Measurements from ENCODE around the gene CBFA2T3. TPM values are rescaled to one million over a fixed set of nuclear protein-coding genes. Genes with fewer than 3 reads are reported as not detected.

Gene CBFA2T3
- total and polyA plus RNA-seq, 2 donors (not counting 1 experiment from before 2014, with no cell fraction given), result 40.8 to 58.3 TPM

- Mint-ChIP-seq H3K4me1 (no peaks in the 10 kb centered on the region), H3K27ac (no peak overlapping the region), H3K27me3 (no peaks in the 10 kb centered on the region), H3K9me3 (ENCODE audit: insufficient read depth) (no peaks in the 10 kb centered on the region), H3K4me3 (no peak overlapping the region)
- H3K79me2 ChIP-seq (ENCODE audit: control insufficient read depth, insufficient read depth, low read length), result peaks cover 22% of the 10 kb centered on the region
- no peak overlapping the region for H2AFZ ChIP-seq (ENCODE audit: insufficient read depth, low read depth, low read length, poor library complexity, severe bottlenecking)
- peaks cover 26% of the 10 kb centered on the region for H4K20me1 ChIP-seq (ENCODE audit: control insufficient read depth, insufficient read depth, low read length, poor library complexity, severe bottlenecking)
- no peak overlapping the region for H3K27ac ChIP-seq (ENCODE audit: low read length in 2 of 2)
- ChIA-PET CTCF (no interaction called here), POLR2A (no interaction called here)
- intact Hi-C loops (cut with micrococcal nuclease), result no loop called here
- no peak overlapping the region for H3K9ac ChIP-seq (ENCODE audit: low read length)
- no peaks in the 10 kb centered on the region for H3K4me1 ChIP-seq (ENCODE audit: control insufficient read depth in 2 of 2, insufficient read depth in 2 of 2, low read length in 2 of 2)
- H3K27me3 ChIP-seq (replicated peaks in 1 of 4; ENCODE audit: control extremely low read depth in 1 of 4, control insufficient read depth in 3 of 4, insufficient read depth in 4 of 4, low read length in 3 of 4), result no peaks in the 10 kb centered on the region
- no peak overlapping the region for H3K4me3 ChIP-seq (ENCODE audit: control extremely low read depth in 1 of 5, extremely low read depth in 1 of 5, insufficient read depth in 1 of 5, low read depth in 2 of 5, low read length in 4 of 5)
- H3K9me3 ChIP-seq (ENCODE audit: control extremely low read depth in 1 of 3, control insufficient read depth in 2 of 3, insufficient read depth in 1 of 3, low read length in 2 of 3), result no peaks in the 10 kb centered on the region
- H3K36me3 ChIP-seq (replicated peaks in 1 of 2; ENCODE audit: control extremely low read depth in 1 of 2, control insufficient read depth in 1 of 2, extremely low read depth in 1 of 2, insufficient read depth in 2 of 2, low read length in 1 of 2), result peaks cover 0 to 14% of the 10 kb centered on the region in 2 experiments
- no peak for TF ChIP-seq EZH2 (IDR thresholded peaks at IDR 0.05; ENCODE audit: borderline replicate concordance, insufficient read depth, low read depth, low read length, poor library complexity, severe bottlenecking)
- no peak for TF ChIP-seq CTCF (IDR thresholded peaks at IDR 0.05)
- no peak for DNase-seq
- ATAC-seq (ENCODE audit: low read depth), result no peak
- 97% methylated on average over 30 of the region's 30 CpGs for WGBS (ENCODE audit: insufficient coverage)
- no peak overlapping the region for H3K4me2 ChIP-seq (replicated peaks; ENCODE audit: low read depth, low read length, poor library complexity, severe bottlenecking)
Observed at GRCh38 chr16:88840600-88841215, 136.3 kb downstream of the CBFA2T3 start.

- no peak overlapping the region for H3K4me2 ChIP-seq (replicated peaks; ENCODE audit: low read depth, low read length, poor library complexity, severe bottlenecking)
- intact Hi-C loops (cut with micrococcal nuclease), result no loop called here
- no peaks in the 10 kb centered on the region for H3K27me3 Mint-ChIP-seq
- H4K20me1 ChIP-seq (ENCODE audit: control insufficient read depth, insufficient read depth, low read length, poor library complexity, severe bottlenecking), result peaks cover 20% of the 10 kb centered on the region
- peaks cover 21% of the 10 kb centered on the region for H3K79me2 ChIP-seq (ENCODE audit: control insufficient read depth, insufficient read depth, low read length)
- no peaks in the 10 kb centered on the region for H3K9me3 ChIP-seq (ENCODE audit: control extremely low read depth in 1 of 3, control insufficient read depth in 2 of 3, insufficient read depth in 1 of 3, low read length in 2 of 3)
- H3K4me1 ChIP-seq (ENCODE audit: control insufficient read depth in 2 of 2, insufficient read depth in 2 of 2, low read length in 2 of 2), result no peaks in the 10 kb centered on the region
- H3K36me3 ChIP-seq (replicated peaks in 1 of 2; ENCODE audit: control extremely low read depth in 1 of 2, control insufficient read depth in 1 of 2, extremely low read depth in 1 of 2, insufficient read depth in 2 of 2, low read length in 1 of 2), result peaks cover 0 to 14% of the 10 kb centered on the region in 2 experiments
- no peak overlapping the region for H3K4me3 Mint-ChIP-seq
- TF ChIP-seq EZH2 (IDR thresholded peaks at IDR 0.05; ENCODE audit: borderline replicate concordance, insufficient read depth, low read depth, low read length, poor library complexity, severe bottlenecking) (no peak), CTCF (IDR thresholded peaks at IDR 0.05) (no peak)
- no peak overlapping the region for H2AFZ ChIP-seq (ENCODE audit: insufficient read depth, low read depth, low read length, poor library complexity, severe bottlenecking)
- ChIA-PET CTCF (interaction anchor here (1.1 to 1.2 kb wide), 2 partner anchors 18 to 102 kb away, joined by 3 read pairs; no protein-coding TSS in a partner anchor), POLR2A (no interaction called here)
- WGBS (ENCODE audit: insufficient coverage), result 96% methylated on average over 24 of the region's 24 CpGs
- H3K9ac ChIP-seq (ENCODE audit: low read length), result no peak overlapping the region
- H3K4me3 ChIP-seq (ENCODE audit: control extremely low read depth in 1 of 5, extremely low read depth in 1 of 5, insufficient read depth in 1 of 5, low read depth in 2 of 5, low read length in 4 of 5), result no peak overlapping the region
- H3K27me3 ChIP-seq (replicated peaks in 1 of 4; ENCODE audit: control extremely low read depth in 1 of 4, control insufficient read depth in 3 of 4, insufficient read depth in 4 of 4, low read length in 3 of 4), result no peaks in the 10 kb centered on the region
- no peak overlapping the region for H3K27ac Mint-ChIP-seq
- no peaks in the 10 kb centered on the region for H3K4me1 Mint-ChIP-seq
- H3K9me3 Mint-ChIP-seq (ENCODE audit: insufficient read depth), result no peaks in the 10 kb centered on the region
- ATAC-seq (ENCODE audit: low read depth) (no peak), DNase-seq (no peak)
- no peak overlapping the region for H3K27ac ChIP-seq (ENCODE audit: low read length in 2 of 2)
Observed at GRCh38 chr16:88839745-88840599, 137.0 kb downstream of the CBFA2T3 start.

Measured in B cell (primary cell).